ENCODE data around the gene TBC1D24.

GRCh38 chr16:2472488-2472864 is 2.5 kb upstream of the TBC1D24 start:
- TF ChIP-seq CTCF (IDR thresholded peaks at IDR 0.05; ENCODE audit: low read depth, low read length) (no peak), POLR2A (IDR thresholded peaks at IDR 0.05; ENCODE audit: extremely low read depth, insufficient read length) (no peak), MAX (IDR thresholded peaks at IDR 0.05; ENCODE audit: low read depth, low read length) (no peak)
